Lower lobe of right lung (tissue), 2 donors: ENCODE results near the gene NUDT8. TPM values are rescaled to one million over a fixed set of nuclear protein-coding genes. Genes with fewer than 3 reads are reported as not detected.
A peak's percentile ranks its signal among the peaks of the same experiment; 100 is the strongest.
"Not testable (repeated sequence)": the region's sequence is repeated elsewhere in the genome, so short reads cannot be mapped to it uniquely, and the experiment has no call there.

Source experiments
- ATAC-seq, 2 donors: fragments of 200-7000 bp; cut with Tn5 transposase; one replicate each; pipeline ENCODE4 v1.9.1; 2020 to 2022; ENCODE audit warnings: mild to moderate bottlenecking in 2 of 2, moderate library complexity in 2 of 2
- DNase-seq: peaks from one replicate; pipeline ENCODE4 v3.0.0-alpha.2; 2020
- H3K27ac ChIP-seq: fragments of 200-600 bp; one replicate; pipeline ENCODE4 v1.8.0; 2022
- H3K27me3 ChIP-seq: fragments of 200-600 bp; one replicate; pipeline ENCODE4 v1.8.0; 2022; ENCODE audit warnings: low read depth
- H3K36me3 ChIP-seq: fragments of 200-600 bp; one replicate; pipeline ENCODE4 v1.8.0; 2022; ENCODE audit warnings: mild to moderate bottlenecking
- H3K4me1 ChIP-seq: fragments of 200-600 bp; one replicate; pipeline ENCODE4 v1.8.0; 2022
- H3K4me3 ChIP-seq: fragments of 200-600 bp; one replicate; pipeline ENCODE4 v1.8.0; 2022; ENCODE audit warnings: mild to moderate bottlenecking
- H3K9me3 ChIP-seq: fragments of 200-600 bp; one replicate; pipeline ENCODE4 v1.8.0; 2022
- intact Hi-C: fragments of 100-400 bp; cut with DNase I; formaldehyde crosslinking; loops from one replicate; pipeline ENCODE4 v1.11.0; 2022
- total RNA-seq: library from RNA; stranded (reverse); fragmentation: NEBNext Ultra II Directional; extraction: Animal tissue kit (Norgen Biotek cat#: 25700); gene quantifications from one replicate; pipeline ENCODE4 v1.2.1, GENCODE V29; 2021
- TF ChIP-seq, protein P1 (sequence below): fragments of 200-600 bp; IDR thresholded peaks from one replicate; pipeline ENCODE4 v1.8.0; 2022; ENCODE audit warnings: antibody characterized with exemption, mild to moderate bottlenecking
- donor health status: DM: no; HTN: yes; CAD: no; lungs with severe emphysema.

NUDT8 gene
- total RNA-seq, 1 donor from 2014 or later, result 8.8 TPM

GRCh38 chr11:67641338-67642172 lies 11.8 kb upstream of the NUDT8 start:
- intact Hi-C loops, result no loop called here
- no peak overlapping the region for H3K27ac ChIP-seq
- DNase-seq, result no peak
- H3K9me3 ChIP-seq, result no peaks in the 10 kb centered on the region
- H3K4me1 ChIP-seq, result no peaks in the 10 kb centered on the region
- TF ChIP-seq, protein P1, sequence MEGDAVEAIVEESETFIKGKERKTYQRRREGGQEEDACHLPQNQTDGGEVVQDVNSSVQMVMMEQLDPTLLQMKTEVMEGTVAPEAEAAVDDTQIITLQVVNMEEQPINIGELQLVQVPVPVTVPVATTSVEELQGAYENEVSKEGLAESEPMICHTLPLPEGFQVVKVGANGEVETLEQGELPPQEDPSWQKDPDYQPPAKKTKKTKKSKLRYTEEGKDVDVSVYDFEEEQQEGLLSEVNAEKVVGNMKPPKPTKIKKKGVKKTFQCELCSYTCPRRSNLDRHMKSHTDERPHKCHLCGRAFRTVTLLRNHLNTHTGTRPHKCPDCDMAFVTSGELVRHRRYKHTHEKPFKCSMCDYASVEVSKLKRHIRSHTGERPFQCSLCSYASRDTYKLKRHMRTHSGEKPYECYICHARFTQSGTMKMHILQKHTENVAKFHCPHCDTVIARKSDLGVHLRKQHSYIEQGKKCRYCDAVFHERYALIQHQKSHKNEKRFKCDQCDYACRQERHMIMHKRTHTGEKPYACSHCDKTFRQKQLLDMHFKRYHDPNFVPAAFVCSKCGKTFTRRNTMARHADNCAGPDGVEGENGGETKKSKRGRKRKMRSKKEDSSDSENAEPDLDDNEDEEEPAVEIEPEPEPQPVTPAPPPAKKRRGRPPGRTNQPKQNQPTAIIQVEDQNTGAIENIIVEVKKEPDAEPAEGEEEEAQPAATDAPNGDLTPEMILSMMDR, result no peak
- ATAC-seq, result no peak
- H3K27me3 ChIP-seq, result peaks cover 22% of the 10 kb centered on the region
- no peak overlapping the region for H3K4me3 ChIP-seq
- no peaks in the 10 kb centered on the region for H3K36me3 ChIP-seq

GRCh38 chr11:67640758-67641337 lies 11.1 kb upstream of the NUDT8 start:
- no peak for DNase-seq
- intact Hi-C loops, result no loop called here
- no peaks in the 10 kb centered on the region for H3K36me3 ChIP-seq
- no peaks in the 10 kb centered on the region for H3K9me3 ChIP-seq
- TF ChIP-seq, protein P1, result no peak
- peaks cover 22% of the 10 kb centered on the region for H3K27me3 ChIP-seq
- H3K4me3 ChIP-seq, result no peak overlapping the region
- ATAC-seq, result no peak
- no peak overlapping the region for H3K27ac ChIP-seq
- no peaks in the 10 kb centered on the region for H3K4me1 ChIP-seq

DNA sequence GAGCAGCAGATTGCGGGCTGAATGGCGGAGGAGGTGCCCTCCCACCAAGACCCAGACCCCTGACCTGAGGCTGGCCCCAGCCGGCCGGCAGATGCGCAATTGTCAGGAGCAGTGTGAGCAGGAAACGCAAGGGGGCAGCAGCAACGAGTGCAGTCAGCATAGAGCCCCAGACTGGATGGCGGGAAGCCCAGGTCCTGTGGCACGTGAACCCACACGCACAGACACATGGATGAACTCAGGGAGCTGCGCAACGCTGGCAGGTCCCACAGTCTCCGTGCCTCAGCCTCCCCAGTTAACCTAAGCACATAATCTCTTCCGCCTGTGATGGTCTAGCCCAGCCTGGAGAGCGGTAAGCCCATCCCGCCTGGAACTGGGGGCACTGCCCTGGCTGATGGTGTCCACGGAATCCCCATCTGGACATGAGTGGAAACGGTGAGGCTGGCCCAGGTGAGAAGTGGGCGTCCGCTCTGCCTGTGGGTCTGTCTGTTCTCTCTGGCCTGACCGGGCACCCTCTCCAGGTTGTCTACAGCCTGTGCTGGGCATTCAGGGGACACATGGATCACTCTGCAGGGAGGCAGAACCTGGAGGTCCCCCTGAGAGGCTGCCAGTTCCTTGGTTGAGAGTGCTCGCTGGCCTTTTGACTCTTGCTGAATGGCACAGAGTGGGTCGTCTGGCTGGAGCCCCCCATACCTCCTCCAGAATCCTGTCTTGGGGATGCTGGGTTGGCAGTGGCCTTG lies 10.5 kb upstream of the NUDT8 start:
- Histone ChIP-seq H3K36me3 (no peaks in the 10 kb centered on the region), H3K4me3 (no peak overlapping the region), H3K27ac (no peak overlapping the region), H3K9me3 (no peaks in the 10 kb centered on the region), H3K4me1 (no peaks in the 10 kb centered on the region), H3K27me3 (peaks cover 23% of the 10 kb centered on the region)
- intact Hi-C loops, result no loop called here
- TF ChIP-seq, protein P1, result peak; percentile 61
- DNase-seq, result peak; percentile 79
- peak; percentile 78 to 85 for ATAC-seq

DNA sequence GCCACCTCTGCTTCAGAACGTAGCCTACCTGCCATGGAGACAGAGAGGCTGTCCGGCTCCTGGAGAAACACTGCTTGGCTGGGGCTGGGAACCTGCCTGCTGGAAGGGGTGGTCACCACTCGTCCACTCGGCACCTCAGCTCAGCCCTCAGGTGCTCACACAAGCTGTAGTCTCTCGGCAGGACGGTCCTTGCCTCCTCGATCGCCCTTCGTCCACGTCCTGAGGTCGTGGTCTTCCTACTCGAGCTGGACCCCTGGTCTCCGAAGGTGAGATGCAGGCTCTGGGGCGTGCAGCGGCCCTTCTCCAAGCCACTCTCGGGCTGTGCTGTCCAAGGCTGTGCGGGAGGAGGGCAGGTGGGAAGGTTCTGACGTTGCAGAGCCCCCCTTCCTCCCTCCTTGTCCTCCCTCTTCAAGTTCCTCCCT lies 9.7 kb upstream of the NUDT8 start, which contains the start of gene TBX10:
Gene TBX10 (minus strand): TSS at position 326 of the 422 bp plus-strand sequence. CDS start 291 bp downstream, at position 35.
- Histone ChIP-seq H3K4me3 (no peak within 1 kb of the TSS), H3K27me3 (peaks cover 29% of the 10 kb centered on the region), H3K27ac (no peak within 1 kb of the TSS), H3K36me3 (no peaks in the 10 kb centered on the region), H3K4me1 (no peaks in the 10 kb centered on the region), H3K9me3 (no peaks in the 10 kb centered on the region)
- TF ChIP-seq, protein P1, result no peak
- DNase-seq (no peak), ATAC-seq (no peak)
- intact Hi-C loops, result no loop called here

- Histone ChIP-seq H3K4me1 (no peaks in the 10 kb centered on the region), H3K27ac (no peak overlapping the region), H3K9me3 (no peaks in the 10 kb centered on the region), H3K27me3 (peaks cover 29% of the 10 kb centered on the region), H3K4me3 (no peak overlapping the region), H3K36me3 (no peaks in the 10 kb centered on the region)
- ATAC-seq (no peak), DNase-seq (no peak)
- intact Hi-C loops, result no loop called here
- TF ChIP-seq, protein P1, result no peak
Measured at GRCh38 chr11:67638535-67639437, 9.0 kb upstream of the NUDT8 start.

- H3K4me1 ChIP-seq, ATAC-seq, intact Hi-C loops, H3K4me3 ChIP-seq, H3K27ac ChIP-seq, DNase-seq, H3K9me3 ChIP-seq, H3K36me3 ChIP-seq: not testable (repeated sequence)
- H3K27me3 ChIP-seq, result peaks cover 29% of the 10 kb centered on the region
Measured at GRCh38 chr11:67637441-67637840, 7.7 kb upstream of the NUDT8 start.
